H9 (cell line): ENCODE data around the gene GPBP1L1. TPM values are rescaled to one million over a fixed set of nuclear protein-coding genes. Genes with fewer than 3 reads are reported as not detected.

Experiments
- DNase-seq: peaks from one replicate; pipeline ENCODE4 v3.0.0-alpha.2; 2017
- H2AFZ ChIP-seq: one replicate; pipeline ENCODE4 v1.6.1; 2013; ENCODE audit warnings: mild to moderate bottlenecking, low read length, control low read depth, moderate library complexity
- H2AK5ac ChIP-seq: 2 replicates; pipeline ENCODE4 v1.6.1; 2013; ENCODE audit warnings: low read length, control low read depth, mixed read lengths; ENCODE audit not compliant: insufficient read length
- H2BK120ac ChIP-seq: one replicate; pipeline ENCODE4 v1.6.1; 2013; ENCODE audit warnings: low read depth, mild to moderate bottlenecking, low read length, control low read depth, inconsistent platforms; ENCODE audit not compliant: poor library complexity, severe bottlenecking
- H2BK12ac ChIP-seq: 2 replicates; pipeline ENCODE4 v1.6.1; 2013; ENCODE audit warnings: low read length, control low read depth, mixed read lengths, low read depth; ENCODE audit not compliant: insufficient read length
- H2BK15ac ChIP-seq: 2 replicates; pipeline ENCODE4 v1.6.1; 2013; ENCODE audit warnings: low read depth, low read length, control low read depth
- H2BK20ac ChIP-seq: one replicate; pipeline ENCODE4 v1.6.1; 2013; ENCODE audit warnings: low read depth, mild to moderate bottlenecking, low read length, control low read depth, inconsistent platforms; ENCODE audit not compliant: poor library complexity, severe bottlenecking
- H2BK5ac ChIP-seq: 2 replicates; pipeline ENCODE4 v1.6.1; 2013; ENCODE audit warnings: low read length, control low read depth, mixed read lengths; ENCODE audit not compliant: insufficient read length
- H3K14ac ChIP-seq: 2 replicates; pipeline ENCODE4 v1.6.1; 2013; ENCODE audit warnings: low read length, control low read depth; ENCODE audit not compliant: insufficient read depth
- H3K18ac ChIP-seq: 2 replicates; pipeline ENCODE4 v1.6.1; 2013; ENCODE audit warnings: low read depth, mild to moderate bottlenecking, mixed read lengths, low read length, control low read depth; ENCODE audit not compliant: insufficient read length
- H3K23ac ChIP-seq: 2 replicates; pipeline ENCODE4 v1.6.1; 2013; ENCODE audit warnings: low read length, control low read depth, mixed read lengths, low read depth; ENCODE audit not compliant: insufficient read length
- H3K23me2 ChIP-seq: 2 replicates; pipeline ENCODE4 v1.6.1; 2013; ENCODE audit warnings: low read depth, mild to moderate bottlenecking, mixed read lengths, low read length, control low read depth; ENCODE audit not compliant: insufficient read length, poor library complexity, severe bottlenecking
- H3K27ac ChIP-seq: 2 replicates; pipeline ENCODE4 v1.5.1; 2013; ENCODE audit warnings: low read length, control low read depth, mixed read lengths, low read depth; ENCODE audit not compliant: insufficient read length
- H3K27me3 ChIP-seq: 2 replicates; pipeline ENCODE4 v1.6.1; 2013; ENCODE audit warnings: low read length, control low read depth, inconsistent platforms; ENCODE audit not compliant: insufficient read depth
- H3K4ac ChIP-seq: 2 replicates; pipeline ENCODE4 v1.6.1; 2013; ENCODE audit warnings: low read depth, mild to moderate bottlenecking, control low read depth, inconsistent platforms, low read length, moderate library complexity
- H3K4me1 ChIP-seq: 2 replicates; pipeline ENCODE4 v1.6.1; 2013; ENCODE audit warnings: low read length, control low read depth, inconsistent platforms; ENCODE audit not compliant: insufficient read depth
- H3K4me2 ChIP-seq: 2 replicates; pipeline ENCODE4 v1.6.1; 2013; ENCODE audit warnings: low read length, control low read depth, mixed read lengths; ENCODE audit not compliant: insufficient read length, insufficient read depth
- H3K56ac ChIP-seq: 2 replicates; pipeline ENCODE4 v1.6.1; 2013; ENCODE audit warnings: low read depth, mild to moderate bottlenecking, mixed read lengths, low read length, control low read depth; ENCODE audit not compliant: insufficient read length
- H3K79me1 ChIP-seq: 2 replicates; pipeline ENCODE4 v1.6.1; 2013; ENCODE audit warnings: low read depth, mild to moderate bottlenecking, moderate library complexity, low read length, control low read depth, inconsistent platforms; ENCODE audit not compliant: insufficient read depth, poor library complexity, severe bottlenecking
- H3K79me2 ChIP-seq: 2 replicates; pipeline ENCODE4 v1.6.1; 2013; ENCODE audit warnings: low read length, control low read depth, inconsistent platforms; ENCODE audit not compliant: insufficient read depth
- H3K9ac ChIP-seq: 2 replicates; pipeline ENCODE4 v1.6.1; 2013; ENCODE audit warnings: low read length, control low read depth, mixed read lengths; ENCODE audit not compliant: insufficient read length; ENCODE audit errors: extremely low read depth
- H3K9me3 ChIP-seq: one replicate; pipeline ENCODE4 v1.6.1; 2013; ENCODE audit warnings: low read depth, low read length, inconsistent platforms; ENCODE audit not compliant: control insufficient read depth
- H3T11ph ChIP-seq: one replicate; pipeline ENCODE4 v1.6.1; 2013; ENCODE audit warnings: mild to moderate bottlenecking, low read length, control low read depth, inconsistent platforms
- H4K20me1 ChIP-seq: one replicate; pipeline ENCODE4 v1.6.1; 2013; ENCODE audit not compliant: control insufficient read depth, insufficient read length, insufficient read depth
- H4K5ac ChIP-seq: 2 replicates; pipeline ENCODE4 v1.6.1; 2013; ENCODE audit warnings: low read depth, mild to moderate bottlenecking, mixed read lengths, low read length, control low read depth; ENCODE audit not compliant: insufficient read length
- H4K8ac ChIP-seq: replicated peaks from 2 replicates; pipeline ENCODE4 v1.6.1; 2013; ENCODE audit warnings: low read length, control low read depth, mixed read lengths, low read depth; ENCODE audit not compliant: insufficient read length
- H4K91ac ChIP-seq: 2 replicates; pipeline ENCODE4 v1.6.1; 2013; ENCODE audit warnings: low read depth, mild to moderate bottlenecking, moderate library complexity, mixed read lengths, low read length, control low read depth; ENCODE audit not compliant: insufficient read length
- H3K27ac Mint-ChIP-seq, 3 experiments: 2 replicates in 2 of 3; 3 replicates in 1 of 3; pipeline ENCODE4 v1.8.0; 2020 to 2021; ENCODE audit warnings: mixed read lengths in 3 of 3, mild to moderate bottlenecking in 1 of 3, moderate library complexity in 1 of 3
- H3K27me3 Mint-ChIP-seq: 2 replicates; pipeline ENCODE4 v1.8.0; 2021; ENCODE audit warnings: low read depth, mild to moderate bottlenecking, moderate library complexity, mixed read lengths
- H3K36me3 Mint-ChIP-seq, 3 experiments: 2 replicates in 2 of 3; 3 replicates in 1 of 3; pipeline ENCODE4 v1.8.0; 2020 to 2021; ENCODE audit warnings: low read depth in 3 of 3, mixed read lengths in 3 of 3; ENCODE audit not compliant: insufficient read depth in 1 of 3
- H3K4me1 Mint-ChIP-seq, 2 experiments: 2 replicates each; pipeline ENCODE4 v1.8.0; 2020; ENCODE audit warnings: mixed read lengths in 2 of 2
- H3K4me3 Mint-ChIP-seq, 2 experiments: 2 replicates in 1 of 2; 3 replicates in 1 of 2; pipeline ENCODE4 v1.8.0; 2020 to 2021; ENCODE audit warnings: mild to moderate bottlenecking in 2 of 2, mixed read lengths in 2 of 2, moderate library complexity in 1 of 2
- H3K9me3 Mint-ChIP-seq, 2 experiments: 2 replicates in 1 of 2; 3 replicates in 1 of 2; pipeline ENCODE4 v1.8.0; 2020; ENCODE audit warnings: mild to moderate bottlenecking in 2 of 2, mixed read lengths in 2 of 2, moderate library complexity in 1 of 2
- CTCF ChIP-seq: fragments of 200-600 bp; sonication (generic); conservative IDR thresholded peaks from 3 replicates; pipeline ENCODE4 v1.8.0; 2021; ENCODE audit warnings: antibody characterized with exemption, mild to moderate bottlenecking
- WGBS: extraction: QIAGEN DNeasy Blood & Tissue Kit; methylation state at CpG from one replicate; pipeline ENCODE4 v1.1.7; 2013; ENCODE audit warnings: missing lambda C conversion rate, low lambda C conversion rate, mixed read lengths; ENCODE audit not compliant: insufficient read length; ENCODE audit errors: extremely low coverage; 5-methylcytosine and 5-hydroxymethylcytosine counted together
- total RNA-seq: library from RNA; stranded (reverse); gene quantifications from 2 replicates; pipeline ENCODE4 v1.2.1, GENCODE V29; 2021

GPBP1L1 gene
- total RNA-seq, 1 experiment from 2014 or later: 115 TPM

GRCh38 chr1:45687014-45687753, 851 bp upstream of the GPBP1L1 start:
- Mint-ChIP-seq H3K9me3 (peaks cover 0 to 2% of the 10 kb centered on the region in 2 experiments; a peak in 1 of 5 replicates), H3K27ac (peak overlapping the region; percentile 99 to 100 (median 100)), H3K4me3 (peak overlapping the region; percentile 99 to 100), H3K36me3 (peaks cover 2 to 23% (median 17%) of the 10 kb centered on the region in 3 experiments; a peak in 6 of 7 replicates), H3K4me1 (peaks cover 27 to 32% of the 10 kb centered on the region in 2 experiments), H3K27me3 (no peaks in the 10 kb centered on the region)
- TF ChIP-seq CTCF: no peak
- H2BK15ac ChIP-seq: no peak overlapping the region
- H3K18ac ChIP-seq: peak overlapping the region; percentile 78
- peaks cover 10% of the 10 kb centered on the region for H3K23me2 ChIP-seq
- H3T11ph ChIP-seq: no peak overlapping the region
- no peak overlapping the region for H4K91ac ChIP-seq
- peak overlapping the region; percentile 88 for H3K9ac ChIP-seq
- no peaks in the 10 kb centered on the region for H3K9me3 ChIP-seq
- H2BK5ac ChIP-seq: no peak overlapping the region
- peaks cover 2% of the 10 kb centered on the region; the same call in 1 of the 2 replicates for H3K4me1 ChIP-seq
- no peak overlapping the region for H2AFZ ChIP-seq
- no peak overlapping the region for H2BK20ac ChIP-seq
- peak overlapping the region; percentile 17 for H2BK12ac ChIP-seq
- no peak overlapping the region for H4K5ac ChIP-seq
- H4K8ac ChIP-seq: no peak overlapping the region
- H3K4me2 ChIP-seq: peak overlapping the region; percentile 92
- peak overlapping the region; percentile 65 for H3K14ac ChIP-seq
- DNase-seq: peak; percentile 98
- H3K56ac ChIP-seq: no peak overlapping the region
- H3K27me3 ChIP-seq: no peaks in the 10 kb centered on the region
- no peak overlapping the region for H2BK120ac ChIP-seq
- no peaks in the 10 kb centered on the region for H4K20me1 ChIP-seq
- no CpG with 5 or more reads among the region's 44 CpGs for WGBS
- no peaks in the 10 kb centered on the region for H3K79me1 ChIP-seq
- no peak overlapping the region for H3K23ac ChIP-seq
- H3K79me2 ChIP-seq: peaks cover 27% of the 10 kb centered on the region; the same call in 1 of the 2 replicates
- H2AK5ac ChIP-seq: no peak overlapping the region
- H3K27ac ChIP-seq: peak overlapping the region; percentile 84
- no peak overlapping the region for H3K4ac ChIP-seq
